Fibroblast of lung (primary cell): ENCODE results near the gene ROBO3.

ENCODE experiments used
- EZH2 ChIP-seq: IDR thresholded peaks from 2 replicates; pipeline ENCODE4 v1.5.1; 2012; ENCODE audit warnings: low read length, control low read depth, mild to moderate bottlenecking; ENCODE audit errors: missing control alignments
- TF ChIP-seq, protein P1 (sequence below), 2 donors: IDR thresholded peaks in 1 of 2; conservative IDR thresholded peaks in 1 of 2; 1 replicate in 1 of 2; 2 replicates in 1 of 2; pipeline ENCODE4 v1.5.1; 2011 to 2012; ENCODE audit warnings: low read length in 2 of 2, control low read depth in 1 of 2, inconsistent platforms in 1 of 2, low read depth in 1 of 2, mild to moderate bottlenecking in 1 of 2

DNA sequence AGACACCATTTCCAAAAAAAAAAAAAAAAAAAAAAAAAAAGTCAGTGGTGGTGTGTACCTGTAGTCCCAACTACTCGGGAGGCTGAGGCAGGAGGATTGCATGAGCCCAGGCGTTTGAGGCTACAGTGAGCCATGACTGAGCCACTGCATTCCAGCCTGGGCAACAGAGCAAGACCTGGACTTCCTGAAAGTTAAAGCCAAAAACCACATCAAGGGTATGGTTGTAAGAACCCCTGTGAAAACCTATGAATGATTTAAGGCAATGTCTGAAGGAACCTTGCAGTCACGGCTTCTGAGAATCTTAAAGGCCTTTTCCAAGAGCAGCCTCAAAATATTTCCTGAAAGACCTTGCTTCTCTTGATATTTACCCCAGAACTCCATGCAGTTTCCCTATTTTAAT lies 34.5 kb upstream of the ROBO3 start:
- TF ChIP-seq, protein P1, sequence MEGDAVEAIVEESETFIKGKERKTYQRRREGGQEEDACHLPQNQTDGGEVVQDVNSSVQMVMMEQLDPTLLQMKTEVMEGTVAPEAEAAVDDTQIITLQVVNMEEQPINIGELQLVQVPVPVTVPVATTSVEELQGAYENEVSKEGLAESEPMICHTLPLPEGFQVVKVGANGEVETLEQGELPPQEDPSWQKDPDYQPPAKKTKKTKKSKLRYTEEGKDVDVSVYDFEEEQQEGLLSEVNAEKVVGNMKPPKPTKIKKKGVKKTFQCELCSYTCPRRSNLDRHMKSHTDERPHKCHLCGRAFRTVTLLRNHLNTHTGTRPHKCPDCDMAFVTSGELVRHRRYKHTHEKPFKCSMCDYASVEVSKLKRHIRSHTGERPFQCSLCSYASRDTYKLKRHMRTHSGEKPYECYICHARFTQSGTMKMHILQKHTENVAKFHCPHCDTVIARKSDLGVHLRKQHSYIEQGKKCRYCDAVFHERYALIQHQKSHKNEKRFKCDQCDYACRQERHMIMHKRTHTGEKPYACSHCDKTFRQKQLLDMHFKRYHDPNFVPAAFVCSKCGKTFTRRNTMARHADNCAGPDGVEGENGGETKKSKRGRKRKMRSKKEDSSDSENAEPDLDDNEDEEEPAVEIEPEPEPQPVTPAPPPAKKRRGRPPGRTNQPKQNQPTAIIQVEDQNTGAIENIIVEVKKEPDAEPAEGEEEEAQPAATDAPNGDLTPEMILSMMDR (conservative IDR thresholded peaks at IDR 0.05 in 1 of 2, IDR thresholded peaks at IDR 0.05 in 1 of 2; ENCODE audit: low read depth in 1 of 2, low read length in 2 of 2): no peak
- no peak for TF ChIP-seq EZH2
